NB4 (cell line): ENCODE results near the gene B3GALT4.
A peak's percentile ranks its signal among the peaks of the same experiment; 100 is the strongest.

Experiments used
- DNase-seq: peaks from one replicate; pipeline ENCODE4 v3.0.0; 2010; ENCODE audit warnings: low read depth
- H3K4me3 ChIP-seq: one replicate; pipeline ENCODE4 v1.5.1; 2011; ENCODE audit warnings: mild to moderate bottlenecking, low read depth, low read length, moderate library complexity
- CTCF ChIP-seq: IDR thresholded peaks from one replicate; pipeline ENCODE4 v1.5.1; 2012; ENCODE audit warnings: low read depth, low read length
- MAX ChIP-seq: IDR thresholded peaks from 2 replicates; pipeline ENCODE4 v1.6.1; 2011; ENCODE audit warnings: low read depth, low read length
- MYC ChIP-seq: IDR thresholded peaks from 2 replicates; pipeline ENCODE4 v1.6.1; 2011; ENCODE audit warnings: low read depth, low read length
- POLR2A ChIP-seq: IDR thresholded peaks from 2 replicates; pipeline ENCODE4 v1.6.1; 2011; ENCODE audit warnings: mild to moderate bottlenecking; ENCODE audit not compliant: insufficient read length; ENCODE audit errors: extremely low read depth

The B3GALT4 gene

GRCh38 chr6:33276864-33277662 lies at the start of gene B3GALT4:
B3GALT4 (plus strand) TSS chr6:33277123; CDS start chr6:33277420, 297 bp downstream.
- DNase-seq = peak; percentile 94
- peak within 1 kb of the TSS; percentile 94 for H3K4me3 ChIP-seq
- TF ChIP-seq MYC (peak; percentile 75), MAX (peak; percentile 28), POLR2A (peak; percentile 59), CTCF (peak; percentile 23)

GRCh38 chr6:33235221-33235634 lies 41.7 kb upstream of the B3GALT4 start:
- DNase-seq = no peak
- no peak for TF ChIP-seq CTCF
- no peak for TF ChIP-seq MYC
- no peak for TF ChIP-seq POLR2A
- no peak for TF ChIP-seq MAX
- no peak overlapping the region for H3K4me3 ChIP-seq

GRCh38 chr6:33236328-33236727 lies 40.6 kb upstream of the B3GALT4 start:
- H3K4me3 ChIP-seq = no peak overlapping the region
- TF ChIP-seq CTCF (no peak), MAX (no peak), POLR2A (no peak), MYC (no peak)
- no peak for DNase-seq

GRCh38 chr6:33236852-33237251 lies 40.1 kb upstream of the B3GALT4 start:
- DNase-seq = no peak
- no peak for TF ChIP-seq MYC
- no peak for TF ChIP-seq MAX
- no peak overlapping the region for H3K4me3 ChIP-seq

- TF ChIP-seq CTCF = no peak
- TF ChIP-seq MYC = no peak
- no peak for TF ChIP-seq POLR2A
- TF ChIP-seq MAX = no peak
- H3K4me3 ChIP-seq = no peak overlapping the region
- no peak for DNase-seq
Observed at GRCh38 chr6:33237741-33238140, 39.2 kb upstream of the B3GALT4 start.

- DNase-seq = no peak
- TF ChIP-seq MAX = no peak
- no peak for TF ChIP-seq CTCF
- no peak for TF ChIP-seq POLR2A
- no peak for TF ChIP-seq MYC
- no peak overlapping the region for H3K4me3 ChIP-seq
Observed at GRCh38 chr6:33241968-33242367, 35.0 kb upstream of the B3GALT4 start.
